ENCODE measurements around the gene FHOD3. TPM values are rescaled to one million over a fixed set of nuclear protein-coding genes. Genes with fewer than 3 reads are reported as not detected.
A peak's percentile ranks its signal among the peaks of the same experiment; 100 is the strongest.
"Not testable (repeated sequence)": the region's sequence is repeated elsewhere in the genome, so short reads cannot be mapped to it uniquely, and the experiment has no call there.

Gene FHOD3
- total RNA-seq, 1 experiment from 2014 or later = 18.1 TPM

- H3K27me3 ChIP-seq (ENCODE audit: low read length) = no peaks in the 10 kb centered on the region
- no peak overlapping the region for H2AFZ ChIP-seq (ENCODE audit: low read length)
- no peaks in the 10 kb centered on the region for H3K9me3 ChIP-seq (ENCODE audit: low read length)
- H3K79me2 ChIP-seq (ENCODE audit: low read length) = no peaks in the 10 kb centered on the region
- CTCF ChIA-PET = no interaction called here
- no peaks in the 10 kb centered on the region for H3F3A ChIP-seq (ENCODE audit: low read length, unreplicated experiment)
- H4K20me1 ChIP-seq (ENCODE audit: low read length) = no peaks in the 10 kb centered on the region
- TF ChIP-seq, protein P1, sequence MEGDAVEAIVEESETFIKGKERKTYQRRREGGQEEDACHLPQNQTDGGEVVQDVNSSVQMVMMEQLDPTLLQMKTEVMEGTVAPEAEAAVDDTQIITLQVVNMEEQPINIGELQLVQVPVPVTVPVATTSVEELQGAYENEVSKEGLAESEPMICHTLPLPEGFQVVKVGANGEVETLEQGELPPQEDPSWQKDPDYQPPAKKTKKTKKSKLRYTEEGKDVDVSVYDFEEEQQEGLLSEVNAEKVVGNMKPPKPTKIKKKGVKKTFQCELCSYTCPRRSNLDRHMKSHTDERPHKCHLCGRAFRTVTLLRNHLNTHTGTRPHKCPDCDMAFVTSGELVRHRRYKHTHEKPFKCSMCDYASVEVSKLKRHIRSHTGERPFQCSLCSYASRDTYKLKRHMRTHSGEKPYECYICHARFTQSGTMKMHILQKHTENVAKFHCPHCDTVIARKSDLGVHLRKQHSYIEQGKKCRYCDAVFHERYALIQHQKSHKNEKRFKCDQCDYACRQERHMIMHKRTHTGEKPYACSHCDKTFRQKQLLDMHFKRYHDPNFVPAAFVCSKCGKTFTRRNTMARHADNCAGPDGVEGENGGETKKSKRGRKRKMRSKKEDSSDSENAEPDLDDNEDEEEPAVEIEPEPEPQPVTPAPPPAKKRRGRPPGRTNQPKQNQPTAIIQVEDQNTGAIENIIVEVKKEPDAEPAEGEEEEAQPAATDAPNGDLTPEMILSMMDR (conservative IDR thresholded peaks at IDR 0.05; ENCODE audit: low read depth, low read length) = no peak
- TF ChIP-seq EZH2phosphoT487 (IDR thresholded peaks at IDR 0.05; ENCODE audit: borderline replicate concordance, low read length) (no peak), EZH2 (IDR thresholded peaks at IDR 0.05; ENCODE audit: low read length, unreplicated experiment) (no peak)
- no TSS peak for BruUV-seq (replicated peaks)
- intact Hi-C loops (cut with micrococcal nuclease) = no loop called here
- H3K4me2 ChIP-seq (ENCODE audit: low read length) = peak overlapping the region; percentile 39; the same call in 1 of the 2 replicates
- DNase-seq (peak; percentile 46), ATAC-seq (peak; percentile 83)
- no peaks in the 10 kb centered on the region for H3K9me2 ChIP-seq (replicated peaks; ENCODE audit: low read length)
- peak overlapping the region; percentile 10; the same call in 1 of the 2 replicates for H3K9ac ChIP-seq (ENCODE audit: low read length)
- peaks cover 17% of the 10 kb centered on the region; the same call in 1 of the 2 replicates for H3K4me1 ChIP-seq (ENCODE audit: insufficient read depth, low read length)
- H3K36me3 ChIP-seq (ENCODE audit: low read depth, low read length) = no peaks in the 10 kb centered on the region
- H3K27ac ChIP-seq (ENCODE audit: low read length) = peak overlapping the region; percentile 53
- H3K4me3 ChIP-seq (ENCODE audit: low read length) = no peak overlapping the region
- POLR2A ChIA-PET (ENCODE audit: unreplicated experiment) = no interaction called here
These were observed 162.9 kb downstream of the FHOD3 start for GRCh38 chr18:36460324-36460850.

GRCh38 chr18:36460854-36461253, 163.3 kb downstream of the FHOD3 start:
- H4K20me1 ChIP-seq (ENCODE audit: low read length) = no peaks in the 10 kb centered on the region
- no peak overlapping the region for H3K9ac ChIP-seq (ENCODE audit: low read length)
- H3K36me3 ChIP-seq (ENCODE audit: low read depth, low read length) = no peaks in the 10 kb centered on the region
- H3K9me3 ChIP-seq (ENCODE audit: low read length) = no peaks in the 10 kb centered on the region
- TF ChIP-seq EZH2 (IDR thresholded peaks at IDR 0.05; ENCODE audit: low read length, unreplicated experiment) (no peak), EZH2phosphoT487 (IDR thresholded peaks at IDR 0.05; ENCODE audit: borderline replicate concordance, low read length) (no peak)
- TF ChIP-seq, protein P1 (conservative IDR thresholded peaks at IDR 0.05; ENCODE audit: low read depth, low read length) = no peak
- CTCF ChIA-PET = no interaction called here
- no peaks in the 10 kb centered on the region for H3F3A ChIP-seq (ENCODE audit: low read length, unreplicated experiment)
- intact Hi-C loops (cut with micrococcal nuclease) = no loop called here
- DNase-seq = no peak
- no peak overlapping the region for H3K4me3 ChIP-seq (ENCODE audit: low read length)
- no peak overlapping the region for H2AFZ ChIP-seq (ENCODE audit: low read length)
- no TSS peak for BruUV-seq (replicated peaks)
- no peak overlapping the region for H3K4me2 ChIP-seq (ENCODE audit: low read length)
- ATAC-seq = no peak
- POLR2A ChIA-PET (ENCODE audit: unreplicated experiment) = interaction anchor here (0.7 kb wide), 1 partner anchor 31 kb away, joined by 3 read pairs; no protein-coding TSS in a partner anchor
- peak overlapping the region; percentile 53 for H3K27ac ChIP-seq (ENCODE audit: low read length)
- peaks cover 17% of the 10 kb centered on the region; the same call in 1 of the 2 replicates for H3K4me1 ChIP-seq (ENCODE audit: insufficient read depth, low read length)
- no peaks in the 10 kb centered on the region for H3K27me3 ChIP-seq (ENCODE audit: low read length)
- no peaks in the 10 kb centered on the region for H3K79me2 ChIP-seq (ENCODE audit: low read length)
- no peaks in the 10 kb centered on the region for H3K9me2 ChIP-seq (replicated peaks; ENCODE audit: low read length)

DNA sequence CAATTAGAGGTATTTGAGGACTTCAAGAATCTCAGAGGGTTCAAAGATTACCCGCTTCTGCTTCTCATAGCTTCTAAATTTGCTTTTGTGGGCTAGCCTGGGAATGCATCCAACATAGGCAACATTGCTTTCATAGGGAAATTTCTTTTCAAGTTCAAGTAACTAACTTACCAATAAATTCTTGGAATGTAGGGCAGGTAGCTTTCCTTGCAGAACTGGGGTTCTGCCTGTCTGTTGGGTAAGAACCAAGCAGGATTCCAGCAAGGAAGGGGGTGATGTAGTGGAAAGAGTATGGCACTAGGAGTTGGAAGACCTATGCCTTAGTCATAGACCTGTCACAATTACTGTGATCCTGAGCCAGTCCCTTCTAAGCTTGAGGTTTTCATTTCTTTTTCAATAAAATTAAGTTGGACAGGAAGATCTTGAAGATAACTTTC, 164.1 kb downstream of the FHOD3 start:
- no peak overlapping the region for H3K4me2 ChIP-seq (ENCODE audit: low read length)
- H3K4me1 ChIP-seq (ENCODE audit: insufficient read depth, low read length) = peaks cover 17% of the 10 kb centered on the region; the same call in 1 of the 2 replicates
- no peaks in the 10 kb centered on the region for H3K9me3 ChIP-seq (ENCODE audit: low read length)
- H3K79me2 ChIP-seq (ENCODE audit: low read length) = no peaks in the 10 kb centered on the region
- intact Hi-C loops (cut with micrococcal nuclease) = no loop called here
- no peak overlapping the region for H2AFZ ChIP-seq (ENCODE audit: low read length)
- no peak overlapping the region for H3K27ac ChIP-seq (ENCODE audit: low read length)
- no peaks in the 10 kb centered on the region for H4K20me1 ChIP-seq (ENCODE audit: low read length)
- no peaks in the 10 kb centered on the region for H3K9me2 ChIP-seq (replicated peaks; ENCODE audit: low read length)
- no peak overlapping the region for H3K4me3 ChIP-seq (ENCODE audit: low read length)
- no peaks in the 10 kb centered on the region for H3F3A ChIP-seq (ENCODE audit: low read length, unreplicated experiment)
- ATAC-seq (peak; percentile 33; the same call in 1 of the 2 replicates), DNase-seq (peak; percentile 21)
- POLR2A ChIA-PET (ENCODE audit: unreplicated experiment) = interaction anchor here (0.7 kb wide), 1 partner anchor 30 kb away, joined by 3 read pairs; no protein-coding TSS in a partner anchor
- no TSS peak for BruUV-seq (replicated peaks)
- CTCF ChIA-PET = no interaction called here
- no peak overlapping the region for H3K9ac ChIP-seq (ENCODE audit: low read length)
- TF ChIP-seq, protein P1 (conservative IDR thresholded peaks at IDR 0.05; ENCODE audit: low read depth, low read length) = no peak
- no peak for TF ChIP-seq EZH2phosphoT487 (IDR thresholded peaks at IDR 0.05; ENCODE audit: borderline replicate concordance, low read length)
- no peak for TF ChIP-seq EZH2 (IDR thresholded peaks at IDR 0.05; ENCODE audit: low read length, unreplicated experiment)
- H3K36me3 ChIP-seq (ENCODE audit: low read depth, low read length) = no peaks in the 10 kb centered on the region
- no peaks in the 10 kb centered on the region for H3K27me3 ChIP-seq (ENCODE audit: low read length)

DNA sequence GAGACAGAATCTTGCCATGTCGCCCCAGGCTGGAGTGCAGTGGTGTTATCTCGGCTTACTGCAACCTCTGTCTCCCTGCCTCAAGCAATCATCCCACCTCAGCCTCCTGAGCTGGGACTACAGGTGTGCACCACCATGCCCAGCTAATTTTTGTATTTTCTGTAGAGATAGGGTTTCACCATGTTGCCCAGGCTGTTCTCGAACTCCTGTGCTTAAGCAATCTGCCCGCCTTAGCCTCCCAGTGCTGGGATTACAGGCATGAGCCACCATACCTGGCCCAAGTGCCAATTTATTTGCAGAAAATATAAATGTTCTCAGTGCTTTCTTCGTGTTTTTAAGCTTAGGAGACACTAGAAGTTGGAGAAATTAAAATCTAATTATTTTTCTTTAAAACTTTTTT, 166.0 kb downstream of the FHOD3 start:
- H3K27ac ChIP-seq (ENCODE audit: low read length); H4K20me1 ChIP-seq (ENCODE audit: low read length); POLR2A ChIA-PET (ENCODE audit: unreplicated experiment); H3K4me3 ChIP-seq (ENCODE audit: low read length); H2AFZ ChIP-seq (ENCODE audit: low read length); H3F3A ChIP-seq (ENCODE audit: low read length, unreplicated experiment); H3K9me3 ChIP-seq (ENCODE audit: low read length); H3K9ac ChIP-seq (ENCODE audit: low read length); ATAC-seq; H3K9me2 ChIP-seq (replicated peaks; ENCODE audit: low read length); BruUV-seq (replicated peaks); H3K36me3 ChIP-seq (ENCODE audit: low read depth, low read length); CTCF ChIA-PET; H3K4me2 ChIP-seq (ENCODE audit: low read length); intact Hi-C loops (cut with micrococcal nuclease); DNase-seq; H3K79me2 ChIP-seq (ENCODE audit: low read length); H3K27me3 ChIP-seq (ENCODE audit: low read length): not testable (repeated sequence)
- peaks cover 17% of the 10 kb centered on the region; the same call in 1 of the 2 replicates for H3K4me1 ChIP-seq (ENCODE audit: insufficient read depth, low read length)
